Trophoblast cell (in vitro differentiated cells and primary cell): ENCODE measurements around the gene HACD1.

ENCODE experiments used
- DNase-seq, 2 donors: peaks; one replicate each; pipeline ENCODE4 v3.0.0-alpha.2; 2016
- H2AFZ ChIP-seq: 2 replicates; pipeline ENCODE4 v1.6.1; 2013; ENCODE audit warnings: low read length, moderate library complexity, mild to moderate bottlenecking; ENCODE audit not compliant: insufficient read depth, poor library complexity
- H2AK5ac ChIP-seq: 2 replicates; pipeline ENCODE4 v1.6.1; 2013; ENCODE audit warnings: mild to moderate bottlenecking, low read length
- H2BK120ac ChIP-seq: 2 replicates; pipeline ENCODE4 v1.6.1; 2013; ENCODE audit warnings: low read length, mild to moderate bottlenecking, moderate library complexity; ENCODE audit not compliant: insufficient read depth, poor library complexity
- H2BK12ac ChIP-seq: 2 replicates; pipeline ENCODE4 v1.6.1; 2013; ENCODE audit warnings: mild to moderate bottlenecking, low read length, moderate library complexity
- H2BK5ac ChIP-seq: 2 replicates; pipeline ENCODE4 v1.6.1; 2013; ENCODE audit warnings: low read length, low read depth, moderate library complexity, mild to moderate bottlenecking; ENCODE audit not compliant: poor library complexity
- H3K14ac ChIP-seq: 2 replicates; pipeline ENCODE4 v1.6.1; 2013; ENCODE audit warnings: mild to moderate bottlenecking, low read length
- H3K18ac ChIP-seq: 2 replicates; pipeline ENCODE4 v1.6.1; 2013; ENCODE audit warnings: mild to moderate bottlenecking, low read length
- H3K23ac ChIP-seq: 2 replicates; pipeline ENCODE4 v1.6.1; 2013; ENCODE audit warnings: low read length
- H3K27ac ChIP-seq: 2 replicates; pipeline ENCODE4 v1.5.1; 2013; ENCODE audit warnings: low read depth, mild to moderate bottlenecking, inconsistent platforms, low read length, moderate library complexity
- H3K27me3 ChIP-seq: 2 replicates; pipeline ENCODE4 v1.6.1; 2013; ENCODE audit warnings: inconsistent platforms, mild to moderate bottlenecking, low read length, moderate library complexity; ENCODE audit not compliant: insufficient read depth
- H3K36me3 ChIP-seq, 2 experiments: 1 replicate in 1 of 2; 2 replicates in 1 of 2; pipeline ENCODE4 v1.6.1; 2013; ENCODE audit warnings: low read length in 2 of 2, mild to moderate bottlenecking in 2 of 2, moderate library complexity in 1 of 2; ENCODE audit not compliant: insufficient read depth in 2 of 2, control insufficient read depth in 1 of 2
- H3K4ac ChIP-seq: 2 replicates; pipeline ENCODE4 v1.6.1; 2013; ENCODE audit warnings: low read depth, mild to moderate bottlenecking, low read length, moderate library complexity
- H3K4me1 ChIP-seq, 2 experiments: 1 replicate in 1 of 2; 2 replicates in 1 of 2; pipeline ENCODE4 v1.6.1; 2013; ENCODE audit warnings: low read length in 2 of 2, mild to moderate bottlenecking in 2 of 2, moderate library complexity in 1 of 2; ENCODE audit not compliant: insufficient read depth in 2 of 2, control insufficient read depth in 1 of 2
- H3K4me2 ChIP-seq: 2 replicates; pipeline ENCODE4 v1.6.1; 2013; ENCODE audit warnings: inconsistent platforms, mild to moderate bottlenecking, low read length, moderate library complexity
- H3K4me3 ChIP-seq: 2 replicates; pipeline ENCODE4 v1.5.1; 2013; ENCODE audit warnings: mild to moderate bottlenecking, low read depth, low read length, inconsistent platforms
- H3K79me1 ChIP-seq: one replicate; pipeline ENCODE4 v1.6.1; 2013; ENCODE audit warnings: low read length
- H3K79me2 ChIP-seq: 2 replicates; pipeline ENCODE4 v1.6.1; 2013; ENCODE audit warnings: low read length, mild to moderate bottlenecking; ENCODE audit not compliant: control insufficient read depth, insufficient read depth, poor library complexity
- H3K9ac ChIP-seq: 2 replicates; pipeline ENCODE4 v1.6.1; 2013; ENCODE audit warnings: mild to moderate bottlenecking, low read length
- H3K9me3 ChIP-seq: 2 replicates; pipeline ENCODE4 v1.6.1; 2013; ENCODE audit warnings: low read depth, mild to moderate bottlenecking, control low read depth, inconsistent platforms, low read length; ENCODE audit not compliant: insufficient read depth
- H4K12ac ChIP-seq: 2 replicates; pipeline ENCODE4 v1.6.1; 2013; ENCODE audit warnings: low read depth, mild to moderate bottlenecking, low read length, moderate library complexity
- H4K8ac ChIP-seq: 2 replicates; pipeline ENCODE4 v1.6.1; 2013; ENCODE audit warnings: low read depth, mild to moderate bottlenecking, low read length, moderate library complexity
- H4K91ac ChIP-seq: one replicate; pipeline ENCODE4 v1.6.1; 2013; ENCODE audit warnings: low read depth, mild to moderate bottlenecking, low read length, moderate library complexity
- WGBS: extraction: QIAGEN DNeasy Blood & Tissue Kit; methylation state at CpG from one replicate; pipeline ENCODE4 v1.1.7; 2013; ENCODE audit warnings: missing lambda C conversion rate; ENCODE audit not compliant: insufficient read length, insufficient coverage; ENCODE audit errors: extremely low coverage; 5-methylcytosine and 5-hydroxymethylcytosine counted together

HACD1 gene

DNA sequence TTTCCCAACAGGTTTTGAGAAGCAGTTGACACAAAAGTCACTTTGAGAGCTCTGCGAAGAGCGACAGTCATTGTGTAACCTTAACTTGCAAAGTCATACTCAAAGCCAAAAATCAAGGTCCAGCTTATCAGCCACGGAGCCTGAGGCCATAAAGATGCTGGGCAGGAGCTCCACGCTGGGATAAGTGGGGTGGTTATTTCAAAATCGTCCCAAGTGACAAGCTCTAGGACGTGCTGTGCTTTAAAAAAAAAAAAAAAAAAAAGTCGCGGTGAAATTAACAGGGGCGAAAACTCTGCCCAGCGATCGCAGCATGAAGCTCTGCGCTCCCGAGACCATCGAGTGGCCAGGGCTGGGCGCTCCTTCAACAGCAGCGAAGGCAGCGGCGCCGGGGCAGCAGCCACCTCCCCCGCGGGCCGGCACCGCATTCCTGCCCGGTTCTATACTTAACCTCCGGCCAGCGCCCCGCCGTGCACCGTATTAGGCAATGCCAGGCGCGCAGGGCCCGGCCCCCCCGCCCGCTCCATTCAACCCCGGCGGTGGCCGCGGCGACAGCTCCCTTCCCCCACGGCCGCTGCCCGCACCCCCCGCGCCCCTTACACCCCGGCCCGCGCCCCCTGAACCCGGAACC is 657 bp downstream of the HACD1 start:
- H3K4me3 ChIP-seq = peak overlapping the region; percentile 94
- peak overlapping the region; percentile 69 for H3K14ac ChIP-seq
- no peaks in the 10 kb centered on the region for H3K9me3 ChIP-seq
- peak overlapping the region; percentile 95 for H2BK120ac ChIP-seq
- peak overlapping the region; percentile 92 for H2AFZ ChIP-seq
- no peaks in the 10 kb centered on the region for H3K27me3 ChIP-seq
- H4K12ac ChIP-seq = peak overlapping the region; percentile 80
- H3K23ac ChIP-seq = no peak overlapping the region
- H3K4me1 ChIP-seq = peaks cover 0 to 6% of the 10 kb centered on the region in 2 experiments
- no CpG with 5 or more reads among the region's 48 CpGs for WGBS
- H4K8ac ChIP-seq = peak overlapping the region; percentile 74
- H2BK5ac ChIP-seq = peak overlapping the region; percentile 64
- peak overlapping the region; percentile 45 for H3K18ac ChIP-seq
- H3K4ac ChIP-seq = peak overlapping the region; percentile 40
- peak overlapping the region; percentile 85 for H3K9ac ChIP-seq
- H3K27ac ChIP-seq = peak overlapping the region; percentile 59
- peaks cover 11% of the 10 kb centered on the region for H3K79me1 ChIP-seq
- H2AK5ac ChIP-seq = no peak overlapping the region
- H3K36me3 ChIP-seq = peaks cover 0 to 1% of the 10 kb centered on the region in 2 experiments
- peak overlapping the region; percentile 65 for H3K4me2 ChIP-seq
- H4K91ac ChIP-seq = peak overlapping the region; percentile 70
- no peak overlapping the region for H2BK12ac ChIP-seq
- H3K79me2 ChIP-seq = peaks cover 4% of the 10 kb centered on the region
- peak; percentile 71 to 77 for DNase-seq

DNA sequence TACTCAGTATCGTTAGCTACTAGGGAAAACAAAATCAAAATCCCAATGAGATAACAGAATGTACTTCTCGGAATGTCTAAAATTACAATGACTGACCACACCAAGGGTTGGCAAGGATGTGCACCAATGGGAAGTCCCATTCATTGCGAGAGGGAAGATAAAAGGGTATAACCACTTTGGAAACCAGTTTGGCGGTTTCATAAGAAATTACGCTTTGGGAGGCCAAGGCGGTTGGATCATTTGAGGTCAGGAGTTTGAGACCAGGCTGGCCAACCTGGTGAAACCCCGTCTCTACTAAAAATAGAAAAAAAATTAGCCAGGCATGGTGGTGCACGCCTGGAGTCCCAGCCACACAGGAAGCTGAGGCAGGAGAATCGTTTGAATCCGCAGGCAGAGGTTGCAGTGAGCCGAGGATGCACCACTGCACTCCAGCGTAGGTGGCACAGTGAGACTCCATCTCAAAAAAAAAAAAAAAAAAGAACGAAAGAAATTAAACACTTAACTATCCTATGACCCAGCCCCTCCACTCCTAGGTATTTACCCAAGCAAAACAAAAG is 7.6 kb downstream of the HACD1 start:
- no peak overlapping the region for H2BK120ac ChIP-seq

DNA sequence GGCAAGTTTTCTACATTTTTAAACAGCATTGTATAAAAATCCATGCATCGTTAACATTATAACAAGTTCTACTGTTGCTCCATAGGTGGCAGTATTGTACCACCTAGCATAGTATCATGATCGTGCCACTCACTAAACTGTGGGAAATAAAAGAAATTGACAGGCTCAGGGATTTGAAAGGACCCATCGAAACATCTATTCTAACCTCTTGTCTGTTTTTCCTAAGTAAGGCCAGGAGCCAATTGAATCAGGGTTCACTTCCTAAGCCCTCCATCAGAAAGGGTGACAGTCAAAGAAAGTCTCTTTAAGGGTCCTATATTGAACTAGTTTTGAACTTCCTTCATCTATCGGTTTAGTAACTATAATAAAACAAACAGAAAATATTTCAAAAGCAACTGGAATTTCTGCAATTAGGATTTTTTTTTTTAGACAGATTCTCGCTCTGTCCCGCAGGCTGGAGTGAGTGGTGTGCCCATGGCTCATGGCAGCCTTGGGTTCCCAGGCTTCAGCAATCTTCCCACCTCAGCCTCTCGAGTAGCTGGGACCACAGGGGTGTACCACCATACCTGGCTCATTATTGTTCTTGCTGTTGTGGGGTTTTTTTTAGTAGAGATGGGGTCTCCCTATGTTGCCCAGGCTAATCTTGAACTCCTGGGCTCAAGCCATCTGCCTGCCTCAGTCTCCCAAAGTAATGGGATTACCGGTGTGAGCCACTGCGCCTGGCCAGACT is 9.4 kb downstream of the HACD1 start:
- DNase-seq = peak; percentile 15 to 74
- WGBS = no CpG with 5 or more reads among the region's 9 CpGs
- Histone ChIP-seq H3K4me1 (no peaks in the 10 kb centered on the region), H3K79me2 (no peaks in the 10 kb centered on the region), H3K4ac (no peak overlapping the region), H3K9ac (no peak overlapping the region), H3K4me2 (no peak overlapping the region), H3K27me3 (no peaks in the 10 kb centered on the region), H3K27ac (no peak overlapping the region), H3K4me3 (no peak overlapping the region), H2AFZ (no peak overlapping the region), H3K79me1 (no peaks in the 10 kb centered on the region), H3K18ac (no peak overlapping the region), H3K23ac (no peak overlapping the region), H2BK5ac (no peak overlapping the region), H2BK120ac (no peak overlapping the region), H3K9me3 (no peaks in the 10 kb centered on the region), H3K36me3 (no peaks in the 10 kb centered on the region), H3K14ac (no peak overlapping the region), H4K91ac (no peak overlapping the region), H2BK12ac (no peak overlapping the region), H2AK5ac (no peak overlapping the region), H4K12ac (no peak overlapping the region), H4K8ac (no peak overlapping the region)

More for the DNA sequence above, 7.6 kb downstream of the HACD1 start:
- Histone ChIP-seq H4K12ac (no peak overlapping the region), H3K14ac (no peak overlapping the region), H3K9me3 (no peaks in the 10 kb centered on the region), H3K4ac (no peak overlapping the region), H2AK5ac (no peak overlapping the region), H3K27ac (no peak overlapping the region), H3K27me3 (no peaks in the 10 kb centered on the region), H3K23ac (no peak overlapping the region), H3K79me1 (no peaks in the 10 kb centered on the region), H3K4me3 (no peak overlapping the region), H4K8ac (no peak overlapping the region), H4K91ac (no peak overlapping the region), H3K79me2 (no peaks in the 10 kb centered on the region), H3K9ac (no peak overlapping the region), H3K4me1 (no peaks in the 10 kb centered on the region), H3K18ac (no peak overlapping the region), H2BK12ac (no peak overlapping the region), H3K4me2 (no peak overlapping the region), H2BK5ac (no peak overlapping the region), H3K36me3 (no peaks in the 10 kb centered on the region), H2AFZ (no peak overlapping the region)
- no CpG with 5 or more reads among the region's 13 CpGs for whole genome bisulfite sequencing
- no peak for DNase-seq

DNA sequence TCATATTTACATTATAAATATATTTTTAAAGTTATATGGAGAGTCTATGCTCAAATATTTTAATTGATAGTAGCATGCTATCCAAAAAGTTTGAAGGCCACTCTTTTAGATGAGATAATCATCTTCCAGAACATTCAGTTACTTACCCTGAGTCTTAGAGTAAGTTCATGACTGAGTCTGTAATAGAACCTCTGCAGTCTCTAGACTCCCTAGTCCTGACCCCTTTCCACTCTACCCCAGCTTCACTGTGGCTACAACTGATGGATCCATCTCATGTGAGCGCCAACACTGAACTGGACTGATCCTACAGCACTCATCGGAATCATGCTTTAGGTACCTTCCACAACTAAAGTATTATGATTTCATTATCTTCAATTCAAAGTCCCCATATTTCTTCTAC is 10.1 kb downstream of the HACD1 start:
- Histone ChIP-seq H3K9me3 (no peaks in the 10 kb centered on the region), H3K4me1 (no peaks in the 10 kb centered on the region), H3K14ac (no peak overlapping the region)

More for the DNA sequence above, 10.1 kb downstream of the HACD1 start:
- whole genome bisulfite sequencing = no CpG with 5 or more reads among the region's 2 CpGs
- Histone ChIP-seq H3K79me2 (no peaks in the 10 kb centered on the region), H2BK120ac (no peak overlapping the region), H2AFZ (no peak overlapping the region), H2AK5ac (no peak overlapping the region), H3K4ac (no peak overlapping the region), H3K4me2 (no peak overlapping the region), H4K8ac (no peak overlapping the region), H4K91ac (no peak overlapping the region), H4K12ac (no peak overlapping the region), H3K23ac (no peak overlapping the region), H3K36me3 (no peaks in the 10 kb centered on the region), H3K27ac (no peak overlapping the region), H2BK12ac (no peak overlapping the region), H3K27me3 (no peaks in the 10 kb centered on the region), H3K79me1 (no peaks in the 10 kb centered on the region), H3K9ac (no peak overlapping the region), H3K4me3 (no peak overlapping the region), H3K18ac (no peak overlapping the region), H2BK5ac (no peak overlapping the region)
- DNase-seq = no peak
